GM23248 (cell line): Measurements from ENCODE around the gene IQGAP2. TPM values are rescaled to one million over a fixed set of nuclear protein-coding genes. Genes with fewer than 3 reads are reported as not detected.

Experiments
- DNase-seq: peaks from one replicate; pipeline ENCODE4 v3.0.0-alpha.2; 2015
- H2AFZ ChIP-seq: fragments of 200-600 bp; sonication (generic); 2 replicates; pipeline ENCODE4 v1.6.1; 2016; ENCODE audit warnings: antibody characterized with exemption
- H3F3A ChIP-seq: fragments of 200-600 bp; sonication (generic); 2 replicates; pipeline ENCODE4 v1.6.1; 2016; ENCODE audit warnings: mild to moderate bottlenecking, antibody characterized with exemption, mixed run types; ENCODE audit not compliant: insufficient read depth
- H3K27ac ChIP-seq: fragments of 200-600 bp; sonication (generic); 2 replicates; pipeline ENCODE4 v1.5.1; 2016; ENCODE audit warnings: mild to moderate bottlenecking
- H3K27me3 ChIP-seq: fragments of 200-600 bp; sonication (generic); replicated peaks from 2 replicates; pipeline ENCODE4 v1.6.1; 2016; ENCODE audit warnings: mild to moderate bottlenecking; ENCODE audit not compliant: insufficient read depth
- H3K36me3 ChIP-seq: fragments of 200-600 bp; sonication (generic); 2 replicates; pipeline ENCODE4 v1.6.1; 2016; ENCODE audit warnings: low read depth, mild to moderate bottlenecking
- H3K4me1 ChIP-seq: fragments of 200-600 bp; sonication (generic); 2 replicates; pipeline ENCODE4 v1.6.1; 2016; ENCODE audit warnings: mild to moderate bottlenecking; ENCODE audit not compliant: insufficient read depth
- H3K4me2 ChIP-seq: fragments of 200-600 bp; sonication (generic); one replicate; pipeline ENCODE4 v1.6.1; 2016; ENCODE audit warnings: mild to moderate bottlenecking; ENCODE audit not compliant: unreplicated experiment
- H3K4me3 ChIP-seq: fragments of 200-600 bp; sonication (generic); 2 replicates; pipeline ENCODE4 v1.5.1; 2016; ENCODE audit warnings: mild to moderate bottlenecking
- H3K79me2 ChIP-seq: fragments of 200-600 bp; sonication (generic); 2 replicates; pipeline ENCODE4 v1.6.1; 2016; ENCODE audit warnings: mild to moderate bottlenecking; ENCODE audit not compliant: insufficient read depth
- H3K9ac ChIP-seq: fragments of 200-600 bp; sonication (generic); 2 replicates; pipeline ENCODE4 v1.6.1; 2016; ENCODE audit warnings: mild to moderate bottlenecking
- H3K9me2 ChIP-seq: fragments of 200-600 bp; sonication (generic); 2 replicates; pipeline ENCODE4 v1.6.1; 2016; ENCODE audit warnings: mixed run types, mild to moderate bottlenecking, moderate library complexity; ENCODE audit not compliant: insufficient read depth
- H3K9me3 ChIP-seq: fragments of 200-600 bp; sonication (generic); one replicate; pipeline ENCODE4 v1.6.1; 2017; ENCODE audit warnings: low read depth
- H4K20me1 ChIP-seq: fragments of 200-600 bp; sonication (generic); 2 replicates; pipeline ENCODE4 v1.6.0; 2016; ENCODE audit not compliant: insufficient read depth
- EZH2 ChIP-seq: fragments of 200-600 bp; sonication (generic); IDR thresholded peaks from 2 replicates; pipeline ENCODE4 v1.6.1; 2018; ENCODE audit warnings: antibody characterized with exemption, mild to moderate bottlenecking; ENCODE audit not compliant: insufficient read depth, poor library complexity, severe bottlenecking
- EZH2phosphoT487 ChIP-seq: fragments of 200-600 bp; sonication (generic); IDR thresholded peaks from 2 replicates; pipeline ENCODE4 v1.6.1; 2018; ENCODE audit warnings: antibody characterized with exemption, moderate library complexity, mild to moderate bottlenecking, low read depth; ENCODE audit not compliant: insufficient read depth
- WGBS, 2 experiments: methylation state at CpG; one replicate each; pipeline ENCODE4 v1.1.6; 2015 to 2017; ENCODE audit warnings: low lambda C conversion rate in 2 of 2, low coverage in 1 of 2; ENCODE audit errors: missing lambda C conversion rate in 2 of 2; 5-methylcytosine and 5-hydroxymethylcytosine counted together
- in situ Hi-C: fragments of 300-500 bp; cut with MboI; formaldehyde crosslinking; loops from 2 replicates; pipeline ENCODE4 v1.15.0; 2020
- polyA plus RNA-seq: library from polyadenylated mRNA; unstranded; fragments of >200 nt; fragmentation: Nextera tagmentation; extraction: Ambion mirVana; gene quantifications from 2 replicates; pipeline ENCODE4 v1.2.1, GENCODE V29; 2016
- total RNA-seq: library from RNA; depleted of rRNA; stranded (reverse); fragments of >200 nt; shearing (Covaris generic); gene quantifications from 2 replicates; pipeline ENCODE4 v1.2.3, GENCODE V29; 2014

IQGAP2 gene
- total and polyA plus RNA-seq, 2 experiments from 2014 or later: 0.11 TPM; not detected in 1

- Histone ChIP-seq H3F3A (peaks cover 50% of the 10 kb centered on the region), H3K9ac (no peak overlapping the region), H2AFZ (no peak overlapping the region), H3K27me3 (no peaks in the 10 kb centered on the region; the same call in 1 of the 2 replicates), H3K4me2 (peak overlapping the region; percentile 31), H3K9me3 (no peaks in the 10 kb centered on the region), H3K9me2 (no peaks in the 10 kb centered on the region), H3K4me1 (peaks cover 43% of the 10 kb centered on the region), H3K4me3 (no peak overlapping the region), H3K36me3 (no peaks in the 10 kb centered on the region), H3K79me2 (no peaks in the 10 kb centered on the region), H4K20me1 (no peaks in the 10 kb centered on the region), H3K27ac (no peak overlapping the region)
- in situ Hi-C loops: no loop called here
- no peak for TF ChIP-seq EZH2
- TF ChIP-seq EZH2phosphoT487: no peak
- peak; percentile 54 for DNase-seq
- 49 to 52% methylated on average over 7 of the region's 7 CpGs for WGBS, 2 experiments
These were observed 287.8 kb downstream of the IQGAP2 start for GRCh38 chr5:76690704-76691466.

- peaks cover 43% of the 10 kb centered on the region for H3K4me1 ChIP-seq
- 45 to 46% methylated on average over 5 of the region's 5 CpGs for WGBS, 2 experiments
- DNase-seq: peak; percentile 51
- peaks cover 50% of the 10 kb centered on the region for H3F3A ChIP-seq
- no peaks in the 10 kb centered on the region for H3K79me2 ChIP-seq
- H3K27me3 ChIP-seq: no peaks in the 10 kb centered on the region; the same call in 1 of the 2 replicates
- H3K4me3 ChIP-seq: 0 out of 2 replicates have a peak overlapping the region, but pooled peaks have one; percentile 1
- peak overlapping the region; percentile 31 for H3K4me2 ChIP-seq
- TF ChIP-seq EZH2phosphoT487 (no peak), EZH2 (no peak)
- no peaks in the 10 kb centered on the region for H4K20me1 ChIP-seq
- H3K9me2 ChIP-seq: no peaks in the 10 kb centered on the region
- in situ Hi-C loops: no loop called here
- H3K9ac ChIP-seq: no peak overlapping the region
- no peaks in the 10 kb centered on the region for H3K36me3 ChIP-seq
- H2AFZ ChIP-seq: no peak overlapping the region
- H3K27ac ChIP-seq: no peak overlapping the region
- no peaks in the 10 kb centered on the region for H3K9me3 ChIP-seq
These were observed 288.6 kb downstream of the IQGAP2 start for GRCh38 chr5:76691467-76692273.

DNA sequence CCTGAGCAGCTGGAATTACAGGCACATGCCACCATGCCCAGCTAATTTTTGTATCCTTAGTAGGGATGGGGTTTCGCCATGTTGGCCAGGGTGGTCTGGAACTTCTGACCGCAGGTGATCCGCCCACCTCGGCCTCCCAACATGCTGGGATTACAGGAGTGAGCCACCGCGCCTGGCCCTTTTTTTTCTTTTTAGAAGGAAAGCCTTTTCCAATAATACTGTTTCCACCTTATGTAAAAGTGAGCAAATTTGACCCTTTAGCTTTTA, 289.1 kb downstream of the IQGAP2 start:
- H3K4me1 ChIP-seq: peaks cover 43% of the 10 kb centered on the region
- no peaks in the 10 kb centered on the region for H3K9me2 ChIP-seq
- no peak overlapping the region for H3K9ac ChIP-seq
- TF ChIP-seq EZH2phosphoT487: no peak
- no peak for TF ChIP-seq EZH2
- peaks cover 50% of the 10 kb centered on the region for H3F3A ChIP-seq
- no peaks in the 10 kb centered on the region for H4K20me1 ChIP-seq
- H3K79me2 ChIP-seq: no peaks in the 10 kb centered on the region
- H3K36me3 ChIP-seq: no peaks in the 10 kb centered on the region
- 88 to 94% methylated on average over 6 of the region's 6 CpGs for WGBS, 2 experiments
- no peak overlapping the region for H2AFZ ChIP-seq
- H3K4me2 ChIP-seq: peak overlapping the region; percentile 31
- 0 out of 2 replicates have a peak overlapping the region, but pooled peaks have one; percentile 1 for H3K4me3 ChIP-seq
- DNase-seq: no peak
- no peaks in the 10 kb centered on the region for H3K9me3 ChIP-seq
- in situ Hi-C loops: no loop called here
- no peaks in the 10 kb centered on the region; the same call in 1 of the 2 replicates for H3K27me3 ChIP-seq
- H3K27ac ChIP-seq: no peak overlapping the region

DNA sequence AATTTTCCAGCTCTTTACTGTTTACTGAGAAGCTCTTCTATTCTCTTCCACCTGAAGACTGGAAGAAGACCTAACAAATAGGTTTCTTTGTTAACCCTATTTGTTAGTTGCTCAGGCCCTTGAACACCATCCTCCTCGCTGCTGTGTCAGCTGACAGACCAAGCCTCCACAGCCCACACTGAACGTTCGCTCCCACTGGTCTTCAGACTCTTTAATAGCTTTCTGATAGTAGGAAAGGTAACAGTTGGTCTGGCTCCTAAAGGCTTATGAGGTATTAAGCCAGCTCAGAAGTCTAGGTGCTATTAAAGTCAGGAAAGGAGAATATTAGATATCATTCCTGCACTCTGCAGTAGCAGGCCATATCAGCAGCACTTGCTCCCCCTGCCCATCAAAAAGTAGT, 289.6 kb downstream of the IQGAP2 start:
- no peak for TF ChIP-seq EZH2phosphoT487
- TF ChIP-seq EZH2: no peak
- no peaks in the 10 kb centered on the region; the same call in 1 of the 2 replicates for H3K27me3 ChIP-seq
- H3K9ac ChIP-seq: no peak overlapping the region
- peaks cover 43% of the 10 kb centered on the region for H3K4me1 ChIP-seq
- 88 to 97% methylated on average over 3 of the region's 3 CpGs for WGBS, 2 experiments
- H3F3A ChIP-seq: peaks cover 50% of the 10 kb centered on the region
- DNase-seq: no peak
- no peaks in the 10 kb centered on the region for H3K9me2 ChIP-seq
- H3K4me2 ChIP-seq: no peak overlapping the region
- H3K4me3 ChIP-seq: no peak overlapping the region
- H4K20me1 ChIP-seq: no peaks in the 10 kb centered on the region
- in situ Hi-C loops: no loop called here
- no peaks in the 10 kb centered on the region for H3K36me3 ChIP-seq
- H3K79me2 ChIP-seq: no peaks in the 10 kb centered on the region
- no peak overlapping the region for H2AFZ ChIP-seq
- no peaks in the 10 kb centered on the region for H3K9me3 ChIP-seq
- H3K27ac ChIP-seq: no peak overlapping the region
